AG04450 (cell line): ENCODE results near the gene OR52I2. TPM values are rescaled to one million over a fixed set of nuclear protein-coding genes. Genes with fewer than 3 reads are reported as not detected.
A peak's percentile ranks its signal among the peaks of the same experiment; 100 is the strongest.

Source experiments
- CTCF ChIA-PET: fragments of 300-600, 350-600 bp; formaldehyde crosslinking; extraction: SDS; loops from one replicate; lab custom pipeline; 2022; ENCODE audit warnings: antibody characterized with exemption, inconsistent platforms; lab: Charles Lee
- POLR2A ChIA-PET: fragments of 350-600 bp; formaldehyde crosslinking; extraction: SDS; loops from one replicate; lab custom pipeline; 2021; ENCODE audit warnings: antibody characterized with exemption, inconsistent platforms; lab: Yijun Ruan, JAX
- DNase-seq: peaks from one replicate; pipeline ENCODE4 v3.0.0-alpha.2; 2011; ENCODE audit warnings: low read depth, low spot score
- H3K27ac ChIP-seq: one replicate; pipeline ENCODE4 v1.5.1; 2012; ENCODE audit warnings: low read depth, low read length, control low read depth
- H3K27me3 ChIP-seq: one replicate; pipeline ENCODE4 v1.6.0; 2012; ENCODE audit warnings: low read length; ENCODE audit not compliant: control insufficient read depth, insufficient read depth
- H3K4me3 ChIP-seq: 2 replicates; pipeline ENCODE4 v1.5.1; 2011; ENCODE audit warnings: mild to moderate bottlenecking, low read depth, low read length, control low read depth
- H3K9me3 ChIP-seq: 2 replicates; pipeline ENCODE4 v1.5.1; 2012; ENCODE audit warnings: low read length; ENCODE audit not compliant: control insufficient read depth, insufficient read depth
- polyA plus RNA-seq: library from polyadenylated mRNA; depleted of rRNA; stranded (reverse); fragments of >200 nt; gene quantifications from 2 replicates; pipeline ENCODE4 v1.2.3, GENCODE V29; 2011
- TF ChIP-seq, protein P1 (sequence below): IDR thresholded peaks from 2 replicates; pipeline ENCODE4 v1.5.1; 2011; ENCODE audit warnings: low read depth, low read length, control low read depth, inconsistent platforms

Gene OR52I2
- polyA plus RNA-seq, 1 experiment, result not detected

- POLR2A ChIA-PET, result no interaction called here
These were observed 34.7 kb upstream of the OR52I2 start for GRCh38 chr11:4546878-4547277.

DNA sequence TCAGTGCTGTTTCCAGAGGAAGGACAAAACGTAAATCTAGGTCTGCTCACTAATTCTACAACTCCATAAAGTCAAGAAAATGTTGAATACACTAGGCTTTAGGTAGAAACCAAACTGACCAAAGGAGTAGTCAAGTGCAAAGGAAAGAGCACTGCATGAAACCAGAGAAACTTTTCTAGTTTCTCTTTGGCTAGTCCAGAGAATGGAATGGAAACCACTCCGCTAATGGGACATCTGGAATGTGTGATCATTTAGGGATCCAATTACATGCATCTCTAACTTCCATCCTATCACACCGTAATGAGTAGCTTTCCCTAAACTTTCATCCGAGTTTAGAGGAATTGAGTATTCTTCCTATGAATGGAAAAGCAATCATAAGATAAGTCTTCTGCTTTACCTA lies 34.1 kb upstream of the OR52I2 start:
- no peak overlapping the region for H3K27ac ChIP-seq
- TF ChIP-seq, protein P1, sequence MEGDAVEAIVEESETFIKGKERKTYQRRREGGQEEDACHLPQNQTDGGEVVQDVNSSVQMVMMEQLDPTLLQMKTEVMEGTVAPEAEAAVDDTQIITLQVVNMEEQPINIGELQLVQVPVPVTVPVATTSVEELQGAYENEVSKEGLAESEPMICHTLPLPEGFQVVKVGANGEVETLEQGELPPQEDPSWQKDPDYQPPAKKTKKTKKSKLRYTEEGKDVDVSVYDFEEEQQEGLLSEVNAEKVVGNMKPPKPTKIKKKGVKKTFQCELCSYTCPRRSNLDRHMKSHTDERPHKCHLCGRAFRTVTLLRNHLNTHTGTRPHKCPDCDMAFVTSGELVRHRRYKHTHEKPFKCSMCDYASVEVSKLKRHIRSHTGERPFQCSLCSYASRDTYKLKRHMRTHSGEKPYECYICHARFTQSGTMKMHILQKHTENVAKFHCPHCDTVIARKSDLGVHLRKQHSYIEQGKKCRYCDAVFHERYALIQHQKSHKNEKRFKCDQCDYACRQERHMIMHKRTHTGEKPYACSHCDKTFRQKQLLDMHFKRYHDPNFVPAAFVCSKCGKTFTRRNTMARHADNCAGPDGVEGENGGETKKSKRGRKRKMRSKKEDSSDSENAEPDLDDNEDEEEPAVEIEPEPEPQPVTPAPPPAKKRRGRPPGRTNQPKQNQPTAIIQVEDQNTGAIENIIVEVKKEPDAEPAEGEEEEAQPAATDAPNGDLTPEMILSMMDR, result no peak
- no peaks in the 10 kb centered on the region for H3K27me3 ChIP-seq
- DNase-seq, result no peak
- H3K4me3 ChIP-seq, result no peak overlapping the region
- ChIA-PET POLR2A (no interaction called here), CTCF (interaction anchor here (0.6 to 2.0 kb wide), 3 partner anchors 9 to 360 kb away, joined by 3 to 13 read pairs (median 3); no protein-coding TSS in a partner anchor)
- no peaks in the 10 kb centered on the region for H3K9me3 ChIP-seq

More at GRCh38 chr11:4546878-4547277, 34.7 kb upstream of the OR52I2 start:
- CTCF ChIA-PET, result interaction anchor here (1.4 to 2.0 kb wide), 2 partner anchors 9 to 360 kb away, joined by 3 to 13 read pairs; no protein-coding TSS in a partner anchor
- DNase-seq, result no peak
- Histone ChIP-seq H3K4me3 (no peak overlapping the region), H3K27me3 (no peaks in the 10 kb centered on the region), H3K9me3 (no peaks in the 10 kb centered on the region), H3K27ac (no peak overlapping the region)
- TF ChIP-seq, protein P1, result no peak

DNA sequence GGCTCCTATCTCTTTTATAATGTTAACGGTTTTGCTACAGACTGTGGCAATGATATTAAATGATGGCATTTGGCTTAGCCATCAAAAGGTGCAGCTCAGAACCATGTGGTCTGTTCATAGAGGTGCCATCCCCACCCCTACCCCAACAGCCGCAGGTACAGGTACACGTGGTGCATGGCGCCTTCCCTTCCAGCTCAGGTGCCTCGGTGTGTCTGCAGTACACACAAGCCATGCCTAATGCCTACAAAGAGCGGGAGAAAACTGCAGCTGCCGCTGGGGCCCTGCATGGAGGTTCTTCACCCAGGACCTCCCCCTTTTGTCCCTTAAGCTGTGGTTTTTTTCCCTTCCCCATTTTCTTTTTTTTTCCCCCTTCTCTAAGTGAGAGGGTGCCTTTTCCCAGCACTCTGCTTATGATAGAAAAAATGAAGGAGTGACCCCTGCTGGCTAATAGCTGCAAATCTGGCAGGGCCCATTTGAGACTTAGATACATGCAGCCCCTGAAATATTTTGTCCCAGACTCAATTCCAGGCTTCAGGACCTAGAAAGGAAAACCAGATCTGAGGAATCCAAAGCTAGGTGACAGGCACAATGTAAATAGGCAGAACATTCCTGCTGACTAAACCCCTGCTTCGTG lies 30.1 kb upstream of the OR52I2 start:
- DNase-seq, result no peak
- TF ChIP-seq, protein P1, result peak; percentile 51
- no peaks in the 10 kb centered on the region for H3K27me3 ChIP-seq
- ChIA-PET POLR2A (no interaction called here), CTCF (interaction anchor here (0.6 to 4.6 kb wide), 10 partner anchors 11 to 369 kb away, joined by 3 to 33 read pairs (median 3); no protein-coding TSS in a partner anchor)
- H3K9me3 ChIP-seq, result no peaks in the 10 kb centered on the region
- no peak overlapping the region for H3K27ac ChIP-seq
- H3K4me3 ChIP-seq, result no peak overlapping the region

- Histone ChIP-seq H3K9me3 (no peaks in the 10 kb centered on the region), H3K4me3 (no peak overlapping the region), H3K27me3 (no peaks in the 10 kb centered on the region), H3K27ac (no peak overlapping the region)
- POLR2A ChIA-PET, result no interaction called here
- TF ChIP-seq, protein P1, result no peak
- DNase-seq, result no peak
- CTCF ChIA-PET, result no interaction called here
These were observed 21.8 kb upstream of the OR52I2 start for GRCh38 chr11:4559527-4560440.
